HL-60/S4 (cell line): ENCODE results near the gene GCM1.

Experiments used
- in situ Hi-C: fragments of 300-500 bp; cut with MboI; formaldehyde crosslinking; loops from 2 replicates; pipeline ENCODE4 v1.14.3; 2022; ENCODE audit warnings: low sequenced_read_pairs

The GCM1 gene

DNA sequence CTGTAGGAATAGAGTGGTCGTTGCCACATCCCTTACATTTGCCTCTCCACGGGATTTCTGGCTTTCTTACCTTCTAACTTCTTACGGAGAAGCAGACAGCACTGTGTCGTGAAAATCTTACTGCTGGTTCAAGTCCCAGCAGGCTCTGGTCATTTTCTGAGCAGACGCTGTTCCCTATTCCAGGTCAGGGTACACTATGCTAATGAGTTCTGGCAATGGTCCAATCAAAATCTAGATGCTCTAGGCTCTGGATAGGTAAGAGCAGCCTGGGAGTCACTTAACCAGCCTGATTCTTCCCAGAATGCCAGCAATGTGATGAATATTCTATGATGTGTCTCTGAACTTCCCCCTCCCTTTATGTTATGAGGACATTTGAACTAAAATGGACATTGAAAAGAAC, at the start of gene GCM1:
Gene GCM1 (minus strand): TSS at position 158 of the 400 bp plus-strand sequence. CDS start 3,209 bp downstream, outside the sequence.
- in situ Hi-C loops = no loop called here

GRCh38 chr6:53197553-53197952, 48.9 kb upstream of the GCM1 start:
- in situ Hi-C loops = no loop called here

- in situ Hi-C loops = no loop called here
These were observed 46.4 kb upstream of the GCM1 start for GRCh38 chr6:53195048-53195447.

DNA sequence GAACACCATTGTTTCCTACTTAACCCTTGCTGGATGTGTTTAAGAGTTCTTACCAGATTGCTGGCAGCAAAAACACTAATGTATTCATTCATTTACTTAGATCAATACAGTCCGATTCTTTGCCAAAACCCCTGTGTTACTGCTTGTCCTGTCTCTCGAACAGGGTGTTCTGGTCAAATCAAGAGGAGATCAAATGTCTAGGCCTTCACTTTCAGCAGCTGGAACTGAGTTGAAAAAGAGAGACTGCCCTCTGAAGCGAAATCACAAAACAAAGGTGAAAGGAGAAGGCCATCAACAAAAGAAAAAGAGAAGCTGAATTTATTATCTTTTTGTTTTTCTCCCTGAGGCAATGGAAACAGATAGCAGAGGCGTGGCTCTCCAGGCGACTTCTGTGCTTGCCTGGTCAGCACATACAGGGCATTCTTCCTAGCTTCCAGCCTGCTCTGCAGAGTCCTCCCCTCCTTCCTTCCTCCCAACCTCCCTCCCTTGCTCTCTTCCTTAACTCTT, 44.1 kb upstream of the GCM1 start:
- in situ Hi-C loops = no loop called here

GRCh38 chr6:53189554-53189953, 40.9 kb upstream of the GCM1 start:
- in situ Hi-C loops = no loop called here

DNA sequence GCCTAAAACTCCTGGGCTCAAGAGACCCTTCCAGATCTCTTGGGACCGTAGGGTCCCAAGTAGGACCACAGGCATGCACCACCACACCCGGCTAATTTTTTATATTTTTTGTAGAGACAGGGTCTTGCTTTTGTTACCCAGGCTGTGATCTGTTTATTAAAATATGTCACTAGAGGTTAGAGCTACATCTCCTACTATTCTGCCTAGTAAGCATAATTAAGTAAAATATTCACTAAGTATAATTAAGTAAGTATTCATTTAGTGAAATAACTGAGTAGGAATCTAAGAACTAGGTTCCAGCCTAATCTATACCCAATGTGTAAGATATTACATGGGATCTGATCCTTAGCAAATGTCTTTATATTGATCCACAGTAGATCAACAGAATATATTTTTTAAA, 40.2 kb upstream of the GCM1 start:
- in situ Hi-C loops = no loop called here

- in situ Hi-C loops = no loop called here
These were observed 32.0 kb upstream of the GCM1 start for GRCh38 chr6:53180678-53181077.

GRCh38 chr6:53179961-53180651, 31.5 kb upstream of the GCM1 start:
- in situ Hi-C loops = loop anchor here (10.0 kb wide), 1 partner anchor 235 kb away; no protein-coding TSS in a partner anchor

DNA sequence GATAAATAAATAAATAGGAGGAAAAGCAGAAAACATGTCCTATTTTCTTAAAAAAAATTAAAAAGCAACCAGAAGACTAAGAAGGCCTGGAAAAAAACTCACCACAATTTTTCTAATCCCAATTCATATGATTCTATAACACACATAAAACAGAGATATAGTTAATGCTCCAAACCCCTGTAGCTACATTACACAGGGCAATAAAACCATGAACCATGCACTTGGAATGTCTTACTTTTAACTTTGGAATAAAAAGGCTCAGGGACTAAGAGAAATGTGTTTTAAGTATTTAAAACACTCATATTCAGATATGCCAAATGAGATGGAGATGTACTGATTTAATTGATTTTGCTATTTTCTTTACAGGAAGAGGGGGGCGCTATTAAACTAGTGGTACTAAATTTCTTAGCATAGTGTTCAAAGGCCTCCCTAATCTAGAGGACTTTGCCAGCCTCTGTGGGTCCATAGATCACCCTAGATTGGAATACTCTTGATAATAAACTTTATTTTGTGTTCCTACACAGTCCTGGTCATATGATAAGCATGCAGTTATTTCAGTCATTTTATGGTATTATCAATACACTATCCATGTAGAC, 30.3 kb upstream of the GCM1 start:
- in situ Hi-C loops = loop anchor here (10.0 kb wide), 1 partner anchor 236 kb away; no protein-coding TSS in a partner anchor

DNA sequence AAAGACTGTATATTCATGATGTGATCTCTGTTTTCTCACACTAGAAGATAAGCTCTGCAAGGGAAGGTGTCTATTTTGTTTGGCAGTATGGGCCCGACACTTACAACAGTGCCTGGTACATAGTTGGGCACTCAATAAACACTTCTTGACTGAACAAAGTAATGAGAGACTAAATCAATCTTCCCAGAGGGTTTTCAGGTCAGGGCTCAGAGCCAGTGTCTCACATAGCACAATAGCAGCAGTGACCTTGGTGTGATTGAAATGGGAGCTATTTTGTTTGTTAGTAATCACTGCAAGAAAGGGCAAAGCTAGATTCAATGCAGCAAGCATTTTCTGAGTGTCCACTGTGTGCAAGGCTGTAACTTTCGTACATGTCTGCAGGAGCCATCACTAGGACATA, 26.4 kb upstream of the GCM1 start:
- in situ Hi-C loops = loop anchor here (10.0 kb wide), 1 partner anchor 240 kb away; no protein-coding TSS in a partner anchor

GRCh38 chr6:53172468-53172803, 23.8 kb upstream of the GCM1 start:
- in situ Hi-C loops = loop anchor here (10.0 to 25.0 kb wide), 2 partner anchors 242 to 565 kb away; no protein-coding TSS in a partner anchor

DNA sequence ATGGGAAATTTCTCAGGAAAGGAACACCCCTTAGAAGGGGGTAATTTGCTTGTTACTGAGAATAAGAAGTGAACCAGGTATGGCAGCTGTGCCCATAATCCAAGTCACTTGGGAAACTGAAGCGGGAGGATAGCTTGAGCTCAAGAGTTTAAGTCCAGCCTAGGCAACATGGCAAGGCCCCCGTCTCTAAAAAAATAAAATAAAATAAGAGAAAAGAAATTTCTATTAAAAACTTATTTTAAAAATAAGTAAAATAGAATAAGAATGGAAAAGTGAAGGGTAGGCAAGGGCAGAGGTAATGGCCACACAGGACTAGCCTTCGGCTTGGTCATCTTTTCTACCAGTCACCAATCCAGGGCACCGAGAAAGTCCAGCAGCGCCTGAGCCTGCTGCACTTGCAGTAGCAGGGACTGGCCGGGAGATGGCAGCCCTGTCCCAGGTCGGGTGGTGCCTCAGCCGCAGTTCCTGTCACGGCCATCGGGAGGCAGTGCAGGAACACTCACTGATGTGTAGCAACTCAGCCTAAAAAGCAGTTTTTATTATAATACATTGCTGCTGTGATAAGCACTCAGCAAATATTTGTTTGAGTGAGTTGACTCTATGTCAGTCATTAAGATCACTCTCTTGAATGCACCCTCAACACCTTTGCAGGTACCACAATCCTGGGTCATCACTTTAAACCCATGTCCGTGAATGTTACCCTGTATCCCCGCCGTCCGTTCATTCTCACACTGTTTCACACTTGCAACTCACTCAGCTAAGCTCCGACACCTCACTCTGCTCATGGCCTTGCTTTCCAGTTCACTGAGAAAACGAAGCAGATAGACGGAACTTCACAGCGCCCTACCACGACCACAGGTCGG, 23.2 kb upstream of the GCM1 start:
- in situ Hi-C loops = loop anchor here (10.0 to 25.0 kb wide), 2 partner anchors 243 to 565 kb away; no protein-coding TSS in a partner anchor

- in situ Hi-C loops = loop anchor here (25.0 kb wide), 1 partner anchor 569 kb away; no protein-coding TSS in a partner anchor
These were observed 20.1 kb upstream of the GCM1 start for GRCh38 chr6:53168516-53169267.

DNA sequence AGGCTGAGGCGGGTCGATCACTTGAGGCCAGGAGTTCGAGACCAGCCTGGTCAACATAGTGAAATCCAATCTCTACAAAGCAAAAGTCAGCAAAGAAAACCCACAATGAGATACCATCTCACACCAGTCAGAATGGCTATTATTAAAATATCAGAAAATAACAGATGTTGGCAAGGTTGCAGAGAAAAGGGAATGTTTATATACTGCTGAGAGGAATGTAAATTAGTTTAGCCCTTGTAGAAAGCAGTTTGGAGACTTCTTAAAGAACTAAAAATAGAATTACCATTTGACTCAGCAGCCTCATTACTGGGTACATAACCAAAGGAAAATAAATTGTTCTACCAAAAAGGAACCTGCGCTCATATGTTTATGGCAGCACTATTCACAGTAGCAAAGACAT, 16.7 kb upstream of the GCM1 start:
- in situ Hi-C loops = loop anchor here (25.0 kb wide), 1 partner anchor 572 kb away; no protein-coding TSS in a partner anchor

- in situ Hi-C loops = loop anchor here (25.0 kb wide), 1 partner anchor 575 kb away; no protein-coding TSS in a partner anchor
These were observed 14.0 kb upstream of the GCM1 start for GRCh38 chr6:53162606-53163005.

GRCh38 chr6:53161481-53162009, 12.9 kb upstream of the GCM1 start:
- in situ Hi-C loops = loop anchor here (25.0 kb wide), 1 partner anchor 576 kb away; no protein-coding TSS in a partner anchor

DNA sequence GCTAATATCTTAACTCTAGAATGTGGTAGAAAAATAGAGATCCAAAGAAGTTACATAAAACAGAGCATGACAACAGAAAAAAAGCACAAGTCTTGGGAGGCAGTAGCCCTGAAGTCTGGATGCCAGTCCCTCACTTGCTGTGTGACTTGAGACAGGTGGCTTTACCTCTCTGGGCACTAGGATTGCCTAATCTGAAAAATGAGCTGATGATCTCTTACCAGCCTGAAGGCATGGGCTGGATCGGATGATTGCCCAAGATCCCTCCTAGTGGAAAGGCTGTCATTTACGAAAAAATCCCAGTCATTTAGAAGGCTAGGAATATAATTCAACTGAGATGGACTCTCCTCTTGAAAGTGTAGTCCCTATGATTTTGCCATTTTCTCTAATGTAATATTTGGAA, 10.9 kb upstream of the GCM1 start:
- in situ Hi-C loops = loop anchor here (25.0 kb wide), 1 partner anchor 578 kb away; no protein-coding TSS in a partner anchor

GRCh38 chr6:53158076-53158475, 9.4 kb upstream of the GCM1 start:
- in situ Hi-C loops = loop anchor here (25.0 kb wide), 1 partner anchor 579 kb away; no protein-coding TSS in a partner anchor

GRCh38 chr6:53155279-53155678, 6.6 kb upstream of the GCM1 start:
- in situ Hi-C loops = loop anchor here (25.0 kb wide), 1 partner anchor 582 kb away; no protein-coding TSS in a partner anchor

DNA sequence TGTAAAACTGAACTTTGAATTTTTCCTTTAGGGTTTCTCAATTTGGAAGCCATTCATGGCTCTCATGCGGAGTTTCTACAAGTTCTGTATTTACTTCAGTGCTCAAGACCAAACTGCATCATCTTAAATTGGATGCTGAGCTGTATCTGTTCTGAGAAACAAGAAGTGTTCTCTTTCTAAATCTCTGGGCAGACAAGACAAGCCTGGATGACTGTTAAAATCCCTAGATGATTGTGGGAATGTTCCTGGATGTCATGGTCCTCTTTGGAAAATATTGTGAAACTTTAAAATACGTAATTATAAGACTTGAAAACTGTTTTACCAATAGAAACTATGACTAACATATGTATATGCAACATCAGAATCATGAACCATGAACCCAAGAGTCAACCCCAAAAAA, 6.2 kb upstream of the GCM1 start:
- in situ Hi-C loops = loop anchor here (25.0 kb wide), 1 partner anchor 583 kb away; no protein-coding TSS in a partner anchor
